HG03045 (cell line): Measurements from ENCODE around the gene GUCY1B1.

Experiments
- ATAC-seq: cut with Tn5 transposase; IDR thresholded peaks from one replicate; pipeline ENCODE4 v1.9.1; 2021; ENCODE audit warnings: mild to moderate bottlenecking, moderate library complexity; ENCODE audit not compliant: unreplicated experiment

Gene GUCY1B1

DNA sequence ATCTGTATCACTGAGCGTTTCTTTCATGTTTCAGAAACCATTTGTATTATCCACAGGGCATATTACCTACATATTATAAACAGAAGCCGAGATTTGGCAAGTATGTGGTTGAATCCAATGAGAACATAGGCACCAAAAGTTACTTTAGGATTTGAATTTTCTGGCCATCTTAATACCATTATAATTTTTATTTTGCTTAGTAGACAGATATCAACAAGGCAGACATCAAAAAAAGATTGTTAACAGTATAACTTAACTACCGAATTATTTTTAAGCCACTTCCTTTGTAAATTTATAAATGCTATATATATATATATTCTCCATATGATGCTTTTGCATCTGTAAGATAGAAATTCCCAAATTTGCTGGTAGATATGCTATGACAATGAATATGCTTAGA lies 2.2 kb downstream of the GUCY1B1 start:
- no peak for ATAC-seq

- ATAC-seq: no peak
These were observed 3.1 kb downstream of the GUCY1B1 start for GRCh38 chr4:155761916-155762315.

- ATAC-seq: no peak
These were observed 3.5 kb downstream of the GUCY1B1 start for GRCh38 chr4:155762334-155762733.

GRCh38 chr4:155763551-155763950 lies 4.7 kb downstream of the GUCY1B1 start:
- ATAC-seq: no peak

- ATAC-seq: no peak
These were observed 6.3 kb downstream of the GUCY1B1 start for GRCh38 chr4:155765149-155765548.

GRCh38 chr4:155766622-155767021 lies 7.8 kb downstream of the GUCY1B1 start:
- no peak for ATAC-seq

DNA sequence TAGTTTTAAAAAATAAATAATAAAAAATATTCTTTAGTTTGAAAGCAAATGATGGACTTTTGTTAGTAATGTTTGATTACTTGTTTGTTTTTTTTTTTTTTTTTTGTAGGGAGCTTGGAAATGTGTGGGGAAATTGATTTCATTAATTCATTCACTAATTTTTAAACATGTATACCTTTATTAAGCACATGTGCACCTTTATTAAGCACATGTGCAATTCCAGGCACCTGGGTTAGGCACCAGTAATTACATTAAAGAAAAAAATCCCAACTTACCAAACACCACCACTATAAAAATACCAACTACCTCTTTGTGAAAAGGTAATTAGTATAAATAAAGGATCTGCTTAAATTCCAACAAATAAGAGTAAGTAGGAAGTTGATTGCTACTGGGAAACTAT lies 9.5 kb downstream of the GUCY1B1 start:
- no peak for ATAC-seq

- no peak for ATAC-seq
These were observed 10.3 kb downstream of the GUCY1B1 start for GRCh38 chr4:155769090-155769489.

DNA sequence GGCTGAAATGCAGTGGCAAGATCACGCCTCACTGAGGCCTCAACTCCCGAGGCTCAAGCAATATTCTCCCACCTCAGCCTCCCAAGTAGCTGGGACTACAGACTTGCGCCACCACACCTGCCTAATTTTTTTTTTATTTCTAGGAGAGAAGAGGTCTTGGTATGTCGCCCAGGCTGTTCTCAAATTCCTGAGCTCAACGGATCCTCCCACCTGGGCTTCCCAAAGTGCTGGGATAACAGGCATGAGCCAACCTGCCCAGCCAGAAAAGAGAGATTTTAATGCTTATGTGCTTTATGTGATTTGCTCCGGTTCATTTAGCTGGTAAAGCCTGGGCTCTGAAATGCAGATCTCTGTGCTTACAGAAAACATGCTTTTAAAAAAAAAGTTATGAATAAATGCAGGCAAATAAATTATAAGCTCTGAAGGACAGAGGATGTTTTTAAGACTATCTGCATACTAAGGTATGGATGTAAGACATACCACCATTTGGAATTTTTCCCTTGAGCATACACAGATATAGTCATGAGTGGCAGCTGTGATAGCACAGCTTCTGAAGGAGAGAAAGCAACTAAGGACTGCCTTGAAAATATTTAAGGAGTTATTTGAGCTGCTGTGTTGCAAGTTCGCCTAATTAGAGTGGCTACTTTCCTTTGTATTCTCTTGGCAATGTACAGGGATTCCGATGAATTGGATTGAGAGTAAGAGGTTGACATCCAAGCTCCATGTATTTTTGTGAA lies 13.8 kb downstream of the GUCY1B1 start:
- no peak for ATAC-seq

- no peak for ATAC-seq
These were observed 14.5 kb downstream of the GUCY1B1 start for GRCh38 chr4:155773196-155773800.

GRCh38 chr4:155774033-155774432 lies 15.2 kb downstream of the GUCY1B1 start:
- ATAC-seq: no peak

DNA sequence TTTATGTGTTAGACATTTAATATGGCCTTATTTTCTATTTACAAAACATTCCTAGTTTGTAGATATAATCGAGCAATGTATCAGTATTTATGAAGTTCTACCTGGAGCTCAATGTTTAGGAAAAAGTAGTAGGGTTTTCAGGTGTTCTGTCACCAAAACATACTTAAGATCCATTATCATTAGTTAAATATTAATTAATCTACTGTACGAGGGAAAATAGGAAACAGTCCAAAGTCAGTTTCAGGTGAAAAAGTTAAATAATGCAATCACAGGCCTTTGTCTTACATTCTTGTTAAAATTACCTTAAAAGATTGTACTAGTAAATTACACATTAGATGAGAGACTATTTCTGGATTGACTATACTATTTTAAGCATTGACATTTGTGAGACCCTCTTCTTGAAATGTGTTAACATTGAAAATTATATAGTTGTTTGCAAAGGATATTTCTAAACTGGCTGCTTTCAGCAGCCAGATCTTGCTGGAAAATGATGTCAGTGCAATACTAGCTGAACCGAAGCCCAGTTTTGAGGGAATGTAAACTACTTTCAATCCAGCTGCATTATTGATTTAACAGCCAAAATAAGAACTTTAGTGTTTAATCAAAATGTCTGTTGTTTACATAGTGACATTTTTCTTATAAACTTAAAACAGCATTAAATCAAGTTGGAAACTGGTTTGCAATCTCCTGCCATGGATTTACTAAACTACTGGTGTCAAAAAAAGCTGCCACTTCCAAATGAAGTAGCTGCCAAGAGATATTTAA lies 19.3 kb downstream of the GUCY1B1 start:
- ATAC-seq: no peak

GRCh38 chr4:155780775-155781174 lies 22.0 kb downstream of the GUCY1B1 start:
- ATAC-seq: no peak

- ATAC-seq: no peak
These were observed 22.5 kb downstream of the GUCY1B1 start for GRCh38 chr4:155781249-155781831.

DNA sequence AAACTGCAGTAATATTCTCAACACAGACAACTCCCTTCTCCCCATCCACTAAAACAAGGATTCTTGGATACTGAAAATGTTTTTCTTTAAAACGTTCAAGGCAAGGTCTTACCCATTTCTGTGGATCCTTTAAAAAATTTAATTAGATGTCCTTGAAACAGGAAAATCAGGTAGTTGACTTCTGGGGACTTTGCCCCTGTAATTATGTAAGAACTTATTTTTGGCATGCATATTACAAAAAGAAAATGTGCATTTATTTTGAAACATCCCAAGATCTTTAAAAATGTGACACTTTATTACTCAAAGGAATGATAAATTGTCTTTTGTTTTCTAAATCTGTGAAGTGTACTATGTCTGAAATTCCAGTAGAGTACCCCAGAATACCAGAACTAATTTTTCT lies 25.8 kb downstream of the GUCY1B1 start:
- ATAC-seq: no peak

GRCh38 chr4:155785828-155786227 lies 27.0 kb downstream of the GUCY1B1 start:
- no peak for ATAC-seq

DNA sequence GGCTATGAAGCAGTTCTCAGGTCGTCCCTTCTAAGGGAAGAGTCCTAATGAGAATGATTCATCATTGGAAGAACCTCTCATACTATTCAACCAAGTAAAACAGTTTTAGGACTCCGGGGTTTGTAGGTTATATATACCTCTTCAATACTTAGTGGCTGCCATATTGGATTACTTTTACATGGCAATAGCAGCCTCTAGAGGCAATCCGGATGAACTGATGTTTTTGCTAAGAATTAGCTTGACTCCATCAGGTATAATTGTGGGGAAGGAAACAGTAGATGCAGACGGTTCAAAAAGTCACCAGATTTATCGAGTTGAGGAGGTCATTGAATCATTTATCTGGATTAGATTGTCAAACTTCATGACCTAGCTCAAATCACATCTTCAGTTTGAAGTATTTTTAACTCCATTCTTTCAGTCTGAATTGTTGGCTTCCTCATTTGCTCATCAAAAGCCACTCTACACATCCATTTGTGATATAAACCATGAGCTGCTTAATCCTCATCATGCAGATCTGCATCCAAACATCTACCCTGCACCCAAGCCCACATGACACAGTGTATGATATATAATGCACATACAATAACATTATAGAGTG lies 28.4 kb downstream of the GUCY1B1 start:
- ATAC-seq: peak; percentile 96

GRCh38 chr4:155789391-155789790 lies 30.6 kb downstream of the GUCY1B1 start:
- no peak for ATAC-seq

GRCh38 chr4:155789982-155790381 lies 31.2 kb downstream of the GUCY1B1 start:
- no peak for ATAC-seq

DNA sequence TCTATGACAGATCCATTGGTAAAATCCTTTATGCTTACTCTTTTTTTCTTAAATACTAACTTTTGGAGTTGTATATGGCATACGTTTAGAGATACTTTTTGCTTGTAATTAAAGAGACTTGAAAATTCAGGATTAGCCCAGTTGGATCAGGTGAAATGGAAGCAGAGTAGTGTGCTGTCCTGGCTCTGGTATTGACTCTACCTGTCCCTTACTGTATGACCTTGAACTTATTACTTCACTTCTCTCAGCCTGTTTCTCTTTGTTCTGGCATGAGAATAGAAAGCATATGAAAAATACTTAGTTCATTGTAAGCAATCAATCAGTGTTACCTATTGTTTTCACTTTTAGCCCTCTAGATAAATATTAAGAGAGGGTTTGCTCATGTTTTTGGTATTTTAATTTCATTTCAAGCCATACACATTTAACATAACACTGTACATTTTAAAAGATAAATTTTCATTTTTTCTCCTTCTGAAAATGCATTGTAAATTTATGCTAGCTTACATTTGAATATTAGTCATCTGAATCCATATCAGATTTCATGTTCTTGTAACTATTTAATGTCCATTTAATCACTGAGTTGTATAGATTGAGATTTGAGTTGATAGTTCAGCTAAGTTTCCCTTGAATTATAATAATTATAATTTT lies 35.9 kb downstream of the GUCY1B1 start:
- no peak for ATAC-seq

DNA sequence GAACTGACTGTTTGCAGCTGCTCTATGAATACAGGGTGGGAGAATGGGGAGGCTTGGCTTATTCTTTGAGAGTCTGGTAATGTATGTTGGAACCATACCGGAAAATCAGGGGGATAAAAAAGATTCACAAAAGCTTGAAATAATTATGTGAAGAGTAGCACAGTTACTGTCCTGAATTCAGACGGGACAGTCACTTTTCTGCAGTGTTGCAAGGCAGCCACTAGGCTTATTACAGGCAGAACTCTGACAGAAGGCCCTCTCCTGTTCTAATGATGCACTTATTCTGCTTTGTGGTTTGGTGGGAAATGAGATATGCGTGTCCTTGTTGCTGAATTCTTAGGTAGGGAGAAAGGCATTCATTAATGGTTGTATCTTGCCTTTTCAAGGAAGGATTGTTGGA lies 37.2 kb downstream of the GUCY1B1 start:
- no peak for ATAC-seq
